ENCODE measurements around the gene RNF17. TPM values are rescaled to one million over a fixed set of nuclear protein-coding genes. Genes with fewer than 3 reads are reported as not detected.

RNF17 gene
- total and polyA plus RNA-seq, 2 of the 8 experiments (the other 6 are each of a cell fraction or from before 2014, with no cell fraction given) = not detected

DNA sequence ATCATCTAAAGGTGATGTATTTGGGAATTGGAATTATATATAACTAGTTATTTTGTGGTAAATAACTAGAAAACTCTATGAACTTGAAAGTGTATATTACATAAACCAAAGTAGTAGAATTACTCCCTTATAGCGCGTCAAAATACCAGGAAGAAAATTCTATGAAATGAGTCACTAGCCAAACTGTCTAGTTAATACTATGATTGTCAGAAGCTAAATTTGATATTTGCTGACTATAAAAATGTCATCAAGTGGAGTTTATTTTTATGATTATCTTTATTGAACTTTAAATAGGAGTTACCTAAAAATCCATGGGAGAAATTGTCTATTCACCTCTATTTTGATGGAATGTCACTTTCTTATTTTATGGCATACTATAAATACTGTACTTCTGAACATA is 100.6 kb downstream of the RNF17 start (continued):
- no peak for TF ChIP-seq POU5F1 (IDR thresholded peaks at IDR 0.05; ENCODE audit: low read depth, low read length)
- TF ChIP-seq ASH2L (IDR thresholded peaks at IDR 0.05; ENCODE audit: low read length) = no peak
- TF ChIP-seq SP4 (IDR thresholded peaks at IDR 0.05; ENCODE audit: low read length) = no peak
- TF ChIP-seq GABPA (IDR thresholded peaks at IDR 0.05; ENCODE audit: borderline replicate concordance, insufficient read depth, low read length) = no peak
- TF ChIP-seq EGR1 (IDR thresholded peaks at IDR 0.05; ENCODE audit: borderline replicate concordance, low read depth, low read length) = no peak
